SK-N-SH (cell line): ENCODE measurements around the gene GNAT2.

Experiments used
- CHD2 ChIP-seq: fragments of 150-350 bp; IDR thresholded peaks from 2 replicates; pipeline ENCODE4 v1.6.1; 2018; ENCODE audit warnings: low read length; ENCODE audit not compliant: partially characterized antibody
- CTCF ChIP-seq: fragments of 200-600 bp; sonication (generic); IDR thresholded peaks from 2 replicates; pipeline ENCODE4 v1.6.1; 2017; ENCODE audit warnings: antibody characterized with exemption, mild to moderate bottlenecking, moderate library complexity
- EP300 ChIP-seq, 2 experiments: IDR thresholded peaks; 2 replicates each; pipeline versions ENCODE4 v1.4.0 to v1.6.1; 2012; ENCODE audit warnings: borderline replicate concordance in 1 of 2, low read depth in 1 of 2, low read length in 1 of 2
- FOXM1 ChIP-seq: IDR thresholded peaks from 2 replicates; pipeline ENCODE4 v1.4.0; 2012; ENCODE audit warnings: low read depth, mild to moderate bottlenecking
- MAX ChIP-seq: IDR thresholded peaks from 2 replicates; pipeline ENCODE4 v1.4.0; 2012; ENCODE audit warnings: low read depth
- POLR2AphosphoS5 ChIP-seq: IDR thresholded peaks from 2 replicates; pipeline ENCODE4 v1.6.1; 2012; ENCODE audit warnings: low read depth, low read length
- RAD21 ChIP-seq: IDR thresholded peaks from 2 replicates; pipeline ENCODE4 v1.6.1; 2012; ENCODE audit warnings: mild to moderate bottlenecking, low read length
- SIN3A ChIP-seq: IDR thresholded peaks from 2 replicates; pipeline ENCODE4 v1.6.1; 2012; ENCODE audit warnings: low read depth, mild to moderate bottlenecking, low read length, moderate library complexity, borderline replicate concordance
- TAF1 ChIP-seq: IDR thresholded peaks from 2 replicates; pipeline ENCODE4 v1.6.1; 2012; ENCODE audit warnings: low read depth, mild to moderate bottlenecking, low read length, moderate library complexity, borderline replicate concordance
- USF1 ChIP-seq: IDR thresholded peaks from 2 replicates; pipeline ENCODE4 v1.4.0; 2012; ENCODE audit warnings: low read depth, borderline replicate concordance
- USF2 ChIP-seq: fragments of 150-350 bp; IDR thresholded peaks from 2 replicates; pipeline ENCODE4 v1.6.1; 2017; ENCODE audit warnings: antibody characterized with exemption, low read length, low read depth, borderline replicate concordance
- YY1 ChIP-seq: IDR thresholded peaks from 2 replicates; pipeline ENCODE4 v1.4.0; 2012; ENCODE audit warnings: low read depth, mild to moderate bottlenecking

GRCh38 chr1:109618661-109619575, 498 bp downstream of the GNAT2 start:
- TF ChIP-seq CHD2 = no peak
- TF ChIP-seq USF2 = no peak
- TF ChIP-seq YY1 = no peak
- TF ChIP-seq FOXM1 = no peak
- TF ChIP-seq CTCF = no peak
- no peak for TF ChIP-seq USF1
- no peak for TF ChIP-seq SIN3A
- TF ChIP-seq RAD21 = no peak
- TF ChIP-seq POLR2AphosphoS5 = no peak
- TF ChIP-seq EP300 (IDR thresholded peaks at IDR 0.05; ENCODE audit: borderline replicate concordance in 1 of 2, low read depth in 1 of 2, low read length in 1 of 2) = no peak
- no peak for TF ChIP-seq TAF1
- no peak for TF ChIP-seq MAX
